Effector memory CD4-positive, alpha-beta T cell (primary cell): Measurements from ENCODE around the gene CAMKV.

Experiments used
- DNase-seq, 3 donors: peaks; one replicate each; pipeline ENCODE4 v3.0.0-alpha.2; 2020
- H3K27ac ChIP-seq: 2 replicates; pipeline ENCODE4 v1.7.0; 2013; ENCODE audit warnings: mild to moderate bottlenecking, low read length, moderate library complexity; ENCODE audit not compliant: insufficient read depth, poor library complexity, severe bottlenecking
- H3K27me3 ChIP-seq: replicated peaks from 2 replicates; pipeline ENCODE4 v1.7.0; 2013; ENCODE audit warnings: mild to moderate bottlenecking, low read length; ENCODE audit not compliant: insufficient read depth, control insufficient read depth, poor library complexity, severe bottlenecking
- H3K36me3 ChIP-seq: 2 replicates; pipeline ENCODE4 v1.7.0; 2013; ENCODE audit warnings: mild to moderate bottlenecking, low read length, moderate library complexity; ENCODE audit not compliant: control insufficient read depth, insufficient read depth
- H3K4me1 ChIP-seq: 2 replicates; pipeline ENCODE4 v1.7.0; 2013; ENCODE audit warnings: low read length, mild to moderate bottlenecking; ENCODE audit not compliant: control insufficient read depth, insufficient read depth, poor library complexity, severe bottlenecking
- H3K4me3 ChIP-seq: 2 replicates; pipeline ENCODE4 v1.7.0; 2013; ENCODE audit warnings: low read length, low read depth, mild to moderate bottlenecking; ENCODE audit not compliant: insufficient read depth, poor library complexity, severe bottlenecking
- H3K9me3 ChIP-seq: 2 replicates; pipeline ENCODE4 v1.7.0; 2013; ENCODE audit warnings: mild to moderate bottlenecking, low read length, moderate library complexity; ENCODE audit not compliant: control insufficient read depth

CAMKV gene

DNA sequence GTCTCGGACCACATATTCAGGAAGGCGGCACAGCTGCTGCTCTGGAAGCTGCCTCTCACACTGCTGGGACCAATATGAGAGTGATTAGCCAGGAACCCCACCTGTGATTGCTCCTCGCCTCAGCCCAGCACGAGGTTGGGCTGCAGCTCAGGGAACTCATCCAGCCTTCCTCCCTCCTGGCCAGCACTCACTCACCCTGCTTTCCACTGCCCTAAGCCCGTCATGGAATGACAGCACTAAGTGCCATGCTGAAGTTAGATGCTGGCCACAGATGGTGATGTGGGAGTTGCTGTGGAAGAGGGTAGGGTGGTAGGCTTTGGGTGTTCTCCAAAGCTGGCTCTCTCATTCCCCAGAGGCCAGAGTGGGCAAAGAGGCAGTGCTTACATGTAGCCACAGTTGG lies 26.6 kb upstream of the CAMKV start:
- Histone ChIP-seq H3K27me3 (no peaks in the 10 kb centered on the region), H3K36me3 (no peaks in the 10 kb centered on the region), H3K27ac (no peak overlapping the region), H3K9me3 (no peaks in the 10 kb centered on the region), H3K4me1 (no peaks in the 10 kb centered on the region), H3K4me3 (no peak overlapping the region)
- DNase-seq, result no peak

DNA sequence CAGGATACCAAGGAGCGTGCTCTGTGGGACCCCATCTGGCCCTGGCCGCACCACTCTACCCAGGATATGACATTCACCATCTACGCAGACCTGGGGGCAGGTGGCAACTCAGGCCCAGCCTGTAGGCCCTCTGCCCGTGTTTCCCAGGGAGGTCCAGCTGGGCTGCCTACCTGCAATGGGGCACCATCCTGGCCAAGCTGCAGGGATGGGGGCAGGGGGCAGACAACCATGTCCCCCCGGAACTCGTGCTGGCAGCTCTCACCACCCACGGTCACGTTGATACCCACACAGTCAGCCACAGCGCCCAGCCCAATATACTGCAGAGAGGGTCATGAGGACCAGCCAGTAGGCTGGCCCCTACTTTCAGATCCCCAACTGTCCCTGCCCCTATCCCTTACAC lies 26.1 kb upstream of the CAMKV start:
- Histone ChIP-seq H3K27ac (no peak overlapping the region), H3K9me3 (no peaks in the 10 kb centered on the region), H3K27me3 (no peaks in the 10 kb centered on the region), H3K4me1 (no peaks in the 10 kb centered on the region), H3K4me3 (no peak overlapping the region), H3K36me3 (no peaks in the 10 kb centered on the region)
- no peak for DNase-seq

DNA sequence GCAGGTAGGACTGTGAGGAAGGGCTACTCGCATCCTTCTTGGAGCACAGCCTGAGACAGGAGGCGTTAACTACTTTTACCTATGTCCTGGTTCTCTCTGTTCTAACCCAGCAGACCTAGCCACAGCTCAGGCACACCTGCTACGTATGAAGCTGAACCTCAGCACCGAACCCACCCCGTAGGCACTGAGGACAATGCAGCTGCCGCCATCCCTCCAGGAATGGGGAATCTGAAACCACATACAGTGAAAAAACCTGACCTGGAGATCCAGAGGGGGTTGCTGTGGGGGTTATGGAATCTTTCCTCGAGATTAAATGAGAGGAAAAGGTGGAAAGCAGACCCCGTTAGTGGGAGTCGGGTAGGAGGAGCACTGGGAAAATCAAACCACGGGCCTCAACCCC lies 19.6 kb upstream of the CAMKV start:
- Histone ChIP-seq H3K9me3 (no peaks in the 10 kb centered on the region), H3K36me3 (no peaks in the 10 kb centered on the region), H3K4me3 (no peak overlapping the region), H3K27ac (no peak overlapping the region), H3K27me3 (no peaks in the 10 kb centered on the region), H3K4me1 (no peaks in the 10 kb centered on the region)
- no peak for DNase-seq

DNA sequence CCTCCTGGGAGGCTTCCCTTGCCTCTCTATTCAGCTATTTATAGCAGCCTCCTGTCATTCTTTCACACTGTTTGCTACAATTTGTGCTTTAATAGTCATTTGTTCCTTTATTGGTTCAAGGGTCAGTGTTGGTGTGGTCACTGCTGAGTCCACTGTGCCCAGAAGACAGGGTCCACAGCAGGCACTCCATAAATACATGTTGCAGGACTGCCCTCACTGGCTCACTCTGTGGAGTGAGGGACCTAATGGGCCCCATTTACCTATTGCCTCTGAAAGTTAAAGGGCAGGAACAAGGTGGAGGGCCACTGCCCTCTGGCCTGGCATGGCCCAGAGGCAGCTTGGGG lies 17.2 kb upstream of the CAMKV start:
- no peak for DNase-seq
- Histone ChIP-seq H3K4me1 (no peaks in the 10 kb centered on the region), H3K36me3 (no peaks in the 10 kb centered on the region), H3K4me3 (no peak overlapping the region), H3K27me3 (no peaks in the 10 kb centered on the region), H3K9me3 (no peaks in the 10 kb centered on the region), H3K27ac (no peak overlapping the region)

DNA sequence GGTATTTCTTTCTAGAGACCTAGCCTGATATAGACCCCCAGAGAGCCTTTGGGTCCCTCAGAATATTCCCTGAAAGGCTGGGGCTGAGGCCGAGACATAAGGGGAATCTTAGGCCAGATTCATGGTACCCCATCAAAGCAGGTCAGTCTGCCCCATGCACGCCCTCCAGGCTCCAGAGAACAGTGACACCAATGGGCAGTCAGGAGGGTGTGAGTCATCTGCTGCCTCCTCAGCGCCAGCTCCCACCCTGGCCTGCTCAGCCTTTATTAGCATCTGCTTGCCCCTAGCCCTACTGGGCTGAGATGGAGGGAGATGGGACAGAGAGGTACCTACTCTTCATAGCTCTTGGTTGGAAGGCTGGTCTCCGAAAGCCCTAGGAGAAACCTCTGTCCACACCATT lies 14.3 kb upstream of the CAMKV start:
- H3K4me3 ChIP-seq, result no peak overlapping the region
- H3K4me1 ChIP-seq, result no peaks in the 10 kb centered on the region
- H3K27ac ChIP-seq, result no peak overlapping the region
- DNase-seq, result no peak
- no peaks in the 10 kb centered on the region for H3K36me3 ChIP-seq
- no peaks in the 10 kb centered on the region for H3K27me3 ChIP-seq
- no peaks in the 10 kb centered on the region for H3K9me3 ChIP-seq

DNA sequence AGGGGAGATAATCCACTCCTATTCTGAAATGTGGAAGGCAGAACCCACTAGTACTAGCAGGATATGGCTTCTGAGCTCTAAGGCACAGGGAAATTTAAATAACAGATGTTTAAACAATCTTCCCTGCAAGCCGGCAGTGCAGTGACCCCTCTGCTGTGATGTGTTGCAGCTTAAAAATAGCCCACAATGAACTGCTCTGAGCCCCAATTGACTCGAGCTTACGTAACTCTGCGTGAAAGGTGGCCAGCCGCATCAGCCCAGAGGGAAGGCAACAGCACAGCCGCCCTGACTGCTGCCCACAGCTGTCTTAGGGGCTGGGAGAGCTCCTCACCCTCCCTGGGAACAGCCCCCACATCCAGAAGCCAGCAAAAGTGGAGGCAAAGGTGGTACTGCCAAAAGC lies 12.5 kb upstream of the CAMKV start:
- no peaks in the 10 kb centered on the region for H3K36me3 ChIP-seq
- DNase-seq, result no peak

DNA sequence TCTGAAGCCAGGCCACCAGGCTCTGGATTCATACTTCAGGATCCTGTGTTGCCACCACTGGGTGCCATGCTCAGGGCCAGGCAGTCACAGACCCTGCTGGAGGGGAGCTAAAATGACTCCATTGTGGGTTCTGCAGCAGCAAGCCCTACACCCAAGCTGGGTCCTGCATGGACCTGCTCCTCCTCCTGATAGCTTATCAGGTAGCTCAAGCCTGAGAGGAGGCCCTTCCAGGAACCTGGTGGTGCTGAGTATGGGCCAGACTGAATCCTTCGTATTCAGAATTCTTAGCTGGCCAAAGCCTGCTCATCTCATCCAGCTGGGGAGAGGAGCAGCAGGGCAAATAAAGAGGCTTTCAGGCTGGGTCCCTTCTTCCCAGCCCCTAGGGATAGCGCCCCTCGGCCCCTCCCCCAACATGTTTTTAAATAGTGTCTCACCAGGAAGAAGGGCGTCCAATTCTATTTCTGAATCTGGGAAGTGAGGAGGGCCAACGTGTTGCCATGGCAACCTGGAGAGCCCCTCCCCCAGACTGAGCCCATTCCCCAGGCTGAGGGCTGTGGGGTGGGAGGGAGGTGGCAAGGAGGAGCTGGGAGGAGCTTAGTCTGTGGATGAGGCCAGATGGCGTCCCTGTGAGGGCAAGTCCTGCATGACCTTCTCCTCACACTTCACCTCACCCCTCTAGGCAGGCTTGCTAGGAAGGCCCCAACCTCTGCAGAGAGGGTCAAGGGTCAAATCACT lies 11.0 kb upstream of the CAMKV start:
- H3K4me1 ChIP-seq, result no peaks in the 10 kb centered on the region
- H3K27me3 ChIP-seq, result no peaks in the 10 kb centered on the region
- H3K9me3 ChIP-seq, result no peaks in the 10 kb centered on the region
- no peak overlapping the region for H3K4me3 ChIP-seq
- no peak for DNase-seq
- no peak overlapping the region for H3K27ac ChIP-seq
- no peaks in the 10 kb centered on the region for H3K36me3 ChIP-seq

More for the DNA sequence above, 12.5 kb upstream of the CAMKV start:
- H3K27me3 ChIP-seq, result no peaks in the 10 kb centered on the region
- no peaks in the 10 kb centered on the region for H3K9me3 ChIP-seq
- no peaks in the 10 kb centered on the region for H3K4me1 ChIP-seq
- H3K4me3 ChIP-seq, result no peak overlapping the region
- H3K27ac ChIP-seq, result no peak overlapping the region

DNA sequence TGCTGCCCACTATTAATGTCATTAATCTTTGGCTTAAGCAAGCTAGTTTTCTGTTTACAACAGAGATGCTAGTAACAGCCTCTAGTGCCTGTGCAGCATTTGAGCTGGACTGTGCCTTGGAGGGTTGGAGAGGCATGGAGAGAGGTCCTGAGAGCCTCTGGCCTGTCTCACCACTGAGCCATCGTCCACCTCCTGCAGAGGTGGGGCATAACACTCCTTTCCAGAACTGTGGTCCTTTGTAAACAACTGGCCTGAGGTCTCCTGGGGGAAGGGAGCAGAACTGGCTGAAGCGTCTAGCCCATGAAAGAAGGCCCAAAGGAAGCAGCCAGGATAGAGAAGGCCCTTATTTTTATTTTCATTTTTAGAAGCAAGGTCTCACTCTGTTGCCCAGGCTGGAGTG lies 10.0 kb upstream of the CAMKV start:
- Histone ChIP-seq H3K9me3 (no peaks in the 10 kb centered on the region), H3K27ac (no peak overlapping the region), H3K4me3 (no peak overlapping the region), H3K4me1 (no peaks in the 10 kb centered on the region), H3K36me3 (no peaks in the 10 kb centered on the region), H3K27me3 (no peaks in the 10 kb centered on the region)
- DNase-seq, result no peak

DNA sequence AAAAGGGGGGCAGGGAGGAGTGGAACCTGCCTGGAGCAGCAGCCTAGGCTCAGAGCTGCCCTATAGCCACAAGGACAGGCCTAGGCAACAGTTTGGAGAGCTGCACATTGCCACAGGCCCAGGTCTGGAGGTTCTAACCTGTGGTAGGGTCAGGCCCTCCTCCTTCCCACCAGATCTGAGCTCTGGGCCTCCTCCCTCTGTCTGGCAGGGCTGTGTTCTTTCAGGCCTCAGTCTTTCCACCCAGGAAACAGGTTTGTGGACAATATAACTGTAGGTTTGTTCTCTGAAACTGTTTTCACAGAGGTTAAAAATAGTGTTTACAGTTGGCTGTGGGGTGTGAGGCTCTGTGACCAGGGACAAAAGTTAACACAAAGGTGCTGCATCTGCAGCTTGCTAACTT lies 9.0 kb upstream of the CAMKV start:
- Histone ChIP-seq H3K4me1 (no peaks in the 10 kb centered on the region), H3K36me3 (no peaks in the 10 kb centered on the region), H3K27me3 (no peaks in the 10 kb centered on the region), H3K27ac (no peak overlapping the region), H3K9me3 (no peaks in the 10 kb centered on the region), H3K4me3 (no peak overlapping the region)
- DNase-seq, result no peak

DNA sequence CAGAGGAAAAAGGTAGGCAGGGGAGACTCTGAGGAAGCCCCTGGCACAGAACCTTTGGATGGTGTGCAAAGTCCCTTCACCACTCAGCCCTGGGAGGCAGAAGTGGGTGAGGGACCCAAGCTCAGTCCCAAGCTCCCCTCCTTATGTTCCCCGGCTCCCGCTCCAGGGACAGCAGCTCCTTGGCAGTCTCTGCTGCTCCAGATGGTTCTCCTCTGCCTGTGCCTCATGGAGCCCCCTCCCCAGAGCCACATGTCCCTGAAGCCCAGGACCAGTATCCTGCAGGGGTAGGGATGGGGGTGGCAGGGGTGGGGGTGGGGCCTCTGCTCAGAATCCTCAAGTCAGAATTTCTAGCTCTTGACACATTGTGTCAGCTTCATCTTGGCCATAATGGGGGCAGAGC lies 8.0 kb upstream of the CAMKV start:
- H3K4me3 ChIP-seq, result no peak overlapping the region
- H3K4me1 ChIP-seq, result peaks cover 4% of the 10 kb centered on the region
- H3K27me3 ChIP-seq, result no peaks in the 10 kb centered on the region
- H3K27ac ChIP-seq, result no peak overlapping the region
- DNase-seq, result no peak
- no peaks in the 10 kb centered on the region for H3K36me3 ChIP-seq
- H3K9me3 ChIP-seq, result no peaks in the 10 kb centered on the region
